Keratinocyte (primary cell): ENCODE measurements around the gene NSMCE1. TPM values are rescaled to one million over a fixed set of nuclear protein-coding genes. Genes with fewer than 3 reads are reported as not detected.

Experiments
- DNase-seq: peaks from one replicate; pipeline ENCODE4 v3.0.0-alpha.2; 2011; ENCODE audit warnings: low read depth, missing footprints, low spot score
- FAIRE-seq: peaks from 2 replicates; lab custom pipeline; 2011; peaks lifted over from hg19 to GRCh38; lab: Jason Lieb, UNC
- H2AFZ ChIP-seq: 2 replicates; pipeline ENCODE4 v1.6.0; 2012; ENCODE audit warnings: low read length, control low read depth, inconsistent platforms; ENCODE audit not compliant: control insufficient read depth
- H3K27ac ChIP-seq: 2 replicates; pipeline ENCODE4 v1.5.1; 2011; ENCODE audit warnings: low read length; ENCODE audit not compliant: control insufficient read depth, insufficient read depth
- H3K27me3 ChIP-seq: 3 replicates; pipeline ENCODE4 v1.6.0; 2011; ENCODE audit warnings: low read length; ENCODE audit not compliant: control insufficient read depth, insufficient read depth; ENCODE audit errors: extremely low read depth
- H3K36me3 ChIP-seq, 2 experiments: 2 replicates in 1 of 2; 3 replicates in 1 of 2; pipeline ENCODE4 v1.5.1; 2011; ENCODE audit warnings: low read length in 2 of 2, mild to moderate bottlenecking in 1 of 2; ENCODE audit not compliant: control insufficient read depth in 2 of 2, insufficient read depth in 2 of 2; ENCODE audit errors: extremely low read depth in 1 of 2
- H3K4me1 ChIP-seq: 3 replicates; pipeline ENCODE4 v1.5.1; 2011; ENCODE audit warnings: low read length; ENCODE audit not compliant: control insufficient read depth, insufficient read depth; ENCODE audit errors: extremely low read depth
- H3K4me2 ChIP-seq: 3 replicates; pipeline ENCODE4 v1.6.0; 2011; ENCODE audit warnings: low read depth, low read length; ENCODE audit not compliant: control insufficient read depth, insufficient read depth; ENCODE audit errors: extremely low read depth
- H3K4me3 ChIP-seq, 3 experiments: fragments of 200-600 bp in 1 of 3; sonication (generic) in 1 of 3; 2 replicates in 2 of 3; 3 replicates in 1 of 3; pipeline ENCODE4 v1.5.1; 2011 to 2016; ENCODE audit warnings: low read length in 3 of 3, mild to moderate bottlenecking in 3 of 3, control low read depth in 2 of 3, inconsistent platforms in 1 of 3, low read depth in 1 of 3, mixed read lengths in 1 of 3, mixed run types in 1 of 3, moderate library complexity in 1 of 3; ENCODE audit not compliant: control insufficient read depth in 2 of 3, insufficient read depth in 2 of 3; ENCODE audit errors: extremely low read depth in 1 of 3
- H3K79me2 ChIP-seq: 2 replicates; pipeline ENCODE4 v1.6.0; 2012; ENCODE audit warnings: low read length; ENCODE audit not compliant: control insufficient read depth, insufficient read depth
- H3K9ac ChIP-seq: 3 replicates; pipeline ENCODE4 v1.6.0; 2011; ENCODE audit warnings: low read length; ENCODE audit not compliant: control insufficient read depth, insufficient read depth; ENCODE audit errors: extremely low read depth
- H3K9me1 ChIP-seq: 3 replicates; pipeline ENCODE4 v1.6.0; 2011; ENCODE audit warnings: low read length; ENCODE audit not compliant: control insufficient read depth, insufficient read depth; ENCODE audit errors: extremely low read depth
- H3K9me3 ChIP-seq: 2 replicates; pipeline ENCODE4 v1.5.1; 2012; ENCODE audit warnings: low read depth, low read length; ENCODE audit not compliant: control insufficient read depth
- H4K20me1 ChIP-seq: 3 replicates; pipeline ENCODE4 v1.6.0; 2011; ENCODE audit warnings: low read length; ENCODE audit not compliant: control insufficient read depth, insufficient read depth; ENCODE audit errors: extremely low read depth
- CTCF ChIP-seq, 3 experiments: IDR thresholded peaks in 1 of 3; conservative IDR thresholded peaks in 1 of 3; optimal IDR thresholded peaks in 1 of 3; 2 replicates in 2 of 3; 3 replicates in 1 of 3; pipeline versions ENCODE3 to v1.5.1; 2011; ENCODE audit warnings: low read length in 3 of 3, mild to moderate bottlenecking in 3 of 3, moderate library complexity in 2 of 3, control low read depth in 1 of 3, inconsistent platforms in 1 of 3; ENCODE audit not compliant: insufficient read depth in 2 of 3; ENCODE audit errors: extremely low read depth in 1 of 3
- EZH2 ChIP-seq: IDR thresholded peaks from one replicate; pipeline ENCODE4 v1.6.1; 2012; ENCODE audit warnings: inconsistent platforms, mild to moderate bottlenecking, low read length, moderate library complexity
- dilution Hi-C: fragments of 300-500 bp; cut with MboI; formaldehyde crosslinking; loops from one replicate; pipeline ENCODE4 v1.7.0; 2020; ENCODE audit warnings: low sequenced_read_pairs; ENCODE audit not compliant: extremely low pct_ligation_motif_present
- polyA plus RNA-seq, 5 experiments: library from polyadenylated mRNA; depleted of rRNA in 3 of 5; stranded (reverse) in 3 of 5; stranded (forward) in 1 of 5; unstranded in 1 of 5; fragments of >200 nt; gene quantifications; 1 replicate in 1 of 5; 2 replicates in 3 of 5; 3 replicates in 1 of 5; pipeline versions ENCODE4 v1.2.1 to v1.2.3, GENCODE V29; 2011 to 2012; ENCODE audit warnings: missing spikeins in 2 of 5, low read depth in 1 of 5, low replicate concordance in 1 of 5

NSMCE1 gene
- polyA plus RNA-seq, 1 donor (not counting 4 experiments of a cell fraction or from before 2014, with no cell fraction given): 55.9 TPM

DNA sequence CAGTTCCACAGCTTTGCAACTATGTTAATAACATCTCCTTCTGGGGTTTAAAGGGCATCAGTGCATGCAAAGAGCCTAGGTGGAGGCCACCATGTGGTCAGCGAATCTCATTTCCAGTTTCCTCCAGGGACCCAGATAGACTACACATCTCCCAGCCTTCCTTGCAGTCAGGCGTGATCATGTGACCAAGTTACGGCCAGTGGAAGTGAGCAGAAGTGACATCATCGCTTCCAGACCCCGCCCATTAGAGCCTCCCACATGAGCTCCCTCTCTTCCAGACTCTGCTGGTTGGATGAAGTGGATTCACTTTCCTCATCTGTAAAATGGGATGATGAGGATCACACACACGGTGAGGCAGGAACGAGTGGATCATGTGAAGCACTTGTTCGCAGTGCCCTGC lies 92.7 kb downstream of the NSMCE1 start:
- no peak overlapping the region for H2AFZ ChIP-seq
- H3K4me3 ChIP-seq: no peak overlapping the region
- H3K9me1 ChIP-seq: no peaks in the 10 kb centered on the region
- H3K27ac ChIP-seq: no peak overlapping the region
- dilution Hi-C loops: no loop called here
- TF ChIP-seq CTCF (optimal IDR thresholded peaks at IDR 0.05 in 1 of 3, IDR thresholded peaks at IDR 0.05 in 1 of 3, conservative IDR thresholded peaks at IDR 0.05 in 1 of 3; ENCODE audit: extremely low read depth in 1 of 3, insufficient read depth in 2 of 3, low read length in 3 of 3): no peak
- no peak for TF ChIP-seq EZH2
- no peak for DNase-seq
- no peak overlapping the region for H3K9ac ChIP-seq
- no peaks in the 10 kb centered on the region for H3K36me3 ChIP-seq
- H3K4me2 ChIP-seq: no peak overlapping the region
- H4K20me1 ChIP-seq: no peaks in the 10 kb centered on the region
- H3K4me1 ChIP-seq: peaks cover 17% of the 10 kb centered on the region
- H3K79me2 ChIP-seq: no peaks in the 10 kb centered on the region
- no peak for FAIRE-seq
- H3K27me3 ChIP-seq: no peaks in the 10 kb centered on the region
- H3K9me3 ChIP-seq: no peaks in the 10 kb centered on the region

Other genes starting within 250 kb of the NSMCE1 start
- not detected in 3 replicates for gene C16orf82, start 201.8 kb downstream of the NSMCE1 start, polyA plus RNA-seq
- 1.5 to 2.3 TPM (median 2.0 TPM) in 3 replicates for gene KDM8, start 65.2 kb downstream of the NSMCE1 start, polyA plus RNA-seq
- gene IL4R, start 45.2 kb upstream of the NSMCE1 start, polyA plus RNA-seq: 60.5 to 79.1 TPM (median 77.8 TPM) in 3 replicates
- 0.09 to 0.12 TPM (median 0.12 TPM) in 3 replicates for gene IL21R, start 133.4 kb upstream of the NSMCE1 start, polyA plus RNA-seq